Esophagus (tissue), 2 donors: Measurements from ENCODE around the gene IL16. TPM values are rescaled to one million over a fixed set of nuclear protein-coding genes. Genes with fewer than 3 reads are reported as not detected.

Source experiments
- H3K27ac ChIP-seq, 2 donors: one replicate each; pipeline ENCODE4 v1.5.1; 2013; ENCODE audit warnings: low read depth in 2 of 2, mild to moderate bottlenecking in 2 of 2, inconsistent platforms in 1 of 2, low read length in 1 of 2, moderate library complexity in 1 of 2
- H3K27me3 ChIP-seq, 2 donors: one replicate each; pipeline ENCODE4 v1.6.1; 2013; ENCODE audit warnings: low read length in 2 of 2, control low read depth in 1 of 2, mild to moderate bottlenecking in 1 of 2; ENCODE audit not compliant: insufficient read depth in 2 of 2, control insufficient read depth in 1 of 2
- H3K36me3 ChIP-seq, 2 donors: one replicate each; pipeline ENCODE4 v1.6.1; 2013; ENCODE audit warnings: low read length in 1 of 2; ENCODE audit not compliant: control insufficient read depth in 2 of 2, insufficient read depth in 2 of 2
- H3K4me1 ChIP-seq, 2 donors: one replicate each; pipeline ENCODE4 v1.6.1; 2013; ENCODE audit warnings: low read length in 1 of 2; ENCODE audit not compliant: control insufficient read depth in 2 of 2, insufficient read depth in 2 of 2
- H3K4me3 ChIP-seq, 2 donors: one replicate each; pipeline ENCODE4 v1.5.1; 2013; ENCODE audit warnings: low read length in 2 of 2, mild to moderate bottlenecking in 2 of 2, low read depth in 1 of 2, moderate library complexity in 1 of 2
- H3K9me3 ChIP-seq, 2 donors: one replicate each; pipeline ENCODE4 v1.6.1; 2013; ENCODE audit warnings: mild to moderate bottlenecking in 2 of 2, low read depth in 1 of 2, low read length in 1 of 2, moderate library complexity in 1 of 2; ENCODE audit not compliant: control insufficient read depth in 2 of 2, insufficient read depth in 1 of 2
- WGBS, 2 donors: extraction: QIAGEN DNeasy Blood & Tissue Kit; methylation state at CpG; one replicate each; pipeline ENCODE4 v1.1.7; 2013; 5-methylcytosine and 5-hydroxymethylcytosine counted together
- polyA plus RNA-seq, 2 donors: library from polyadenylated mRNA; stranded (reverse); fragments of 200-250 nt; gene quantifications; one replicate each; pipeline ENCODE4 v1.2.3, GENCODE V29; 2013
- donor health status: healthy with polysubstance abuse.
- donor health status: Bipolar disorder and iron deficiency.

IL16 gene
- polyA plus RNA-seq, 2 donors = 2.6 to 3.1 TPM

GRCh38 chr15:81258455-81258854 is 61.8 kb downstream of the IL16 start:
- Histone ChIP-seq H3K4me1 (no peaks in the 10 kb centered on the region), H3K36me3 (no peaks in the 10 kb centered on the region), H3K27ac (no peak overlapping the region), H3K4me3 (no peak overlapping the region), H3K27me3 (no peaks in the 10 kb centered on the region), H3K9me3 (no peaks in the 10 kb centered on the region)
- WGBS, 2 donors = 84 to 85% methylated on average over 8 of the region's 8 CpGs

- H3K27ac ChIP-seq = no peak overlapping the region
- no peaks in the 10 kb centered on the region for H3K36me3 ChIP-seq
- no peaks in the 10 kb centered on the region for H3K27me3 ChIP-seq
- H3K4me1 ChIP-seq = no peaks in the 10 kb centered on the region
- H3K4me3 ChIP-seq = no peak overlapping the region
- H3K9me3 ChIP-seq = no peaks in the 10 kb centered on the region
- 68 to 83% methylated on average over 4 of the region's 4 CpGs for whole genome bisulfite sequencing, 2 donors
These were observed 63.1 kb downstream of the IL16 start for GRCh38 chr15:81259760-81260298.

- Histone ChIP-seq H3K4me1 (peaks cover 0 to 3% of the 10 kb centered on the region in 2 donors), H3K36me3 (no peaks in the 10 kb centered on the region), H3K9me3 (no peaks in the 10 kb centered on the region), H3K4me3 (no peak overlapping the region), H3K27ac (no peak overlapping the region), H3K27me3 (no peaks in the 10 kb centered on the region)
- WGBS, 2 donors = 74 to 85% methylated on average over 6 of the region's 6 CpGs
These were observed 64.6 kb downstream of the IL16 start for GRCh38 chr15:81261172-81261811.

GRCh38 chr15:81263477-81263876 is 66.8 kb downstream of the IL16 start:
- Histone ChIP-seq H3K27ac (no peak overlapping the region), H3K27me3 (no peaks in the 10 kb centered on the region), H3K9me3 (no peaks in the 10 kb centered on the region), H3K4me1 (peaks cover 0 to 4% of the 10 kb centered on the region in 2 donors), H3K4me3 (no peak overlapping the region), H3K36me3 (no peaks in the 10 kb centered on the region)
- 87% methylated on average over 4 of the region's 4 CpGs for WGBS, 2 donors

GRCh38 chr15:81264072-81264857 is 67.6 kb downstream of the IL16 start:
- no peaks in the 10 kb centered on the region for H3K36me3 ChIP-seq
- H3K27me3 ChIP-seq = no peaks in the 10 kb centered on the region
- H3K27ac ChIP-seq = no peak overlapping the region
- H3K4me3 ChIP-seq = no peak overlapping the region
- 82 to 84% methylated on average over 6 of the region's 6 CpGs for WGBS, 2 donors
- peaks cover 0 to 4% of the 10 kb centered on the region in 2 donors for H3K4me1 ChIP-seq
- H3K9me3 ChIP-seq = no peaks in the 10 kb centered on the region

GRCh38 chr15:81265256-81265943 is 68.7 kb downstream of the IL16 start:
- Histone ChIP-seq H3K36me3 (no peaks in the 10 kb centered on the region), H3K27me3 (no peaks in the 10 kb centered on the region), H3K9me3 (no peaks in the 10 kb centered on the region), H3K4me3 (no peak overlapping the region), H3K27ac (no peak overlapping the region), H3K4me1 (peaks cover 0 to 4% of the 10 kb centered on the region in 2 donors)
- WGBS, 2 donors = 44 to 47% methylated on average over 12 of the region's 12 CpGs

GRCh38 chr15:81265944-81266775 is 69.5 kb downstream of the IL16 start:
- Histone ChIP-seq H3K36me3 (no peaks in the 10 kb centered on the region), H3K4me3 (no peak overlapping the region), H3K27me3 (no peaks in the 10 kb centered on the region), H3K9me3 (no peaks in the 10 kb centered on the region), H3K4me1 (peaks cover 0 to 4% of the 10 kb centered on the region in 2 donors), H3K27ac (no peak overlapping the region)
- 4% methylated on average over 14 of the region's 14 CpGs for WGBS, 2 donors

GRCh38 chr15:81268340-81268739 is 71.7 kb downstream of the IL16 start:
- H3K36me3 ChIP-seq = no peaks in the 10 kb centered on the region
- H3K9me3 ChIP-seq = no peaks in the 10 kb centered on the region
- no peaks in the 10 kb centered on the region for H3K27me3 ChIP-seq
- H3K4me1 ChIP-seq = peaks cover 0 to 4% of the 10 kb centered on the region in 2 donors
- H3K4me3 ChIP-seq = no peak overlapping the region
- H3K27ac ChIP-seq = no peak overlapping the region
- 93 to 95% methylated on average over 5 of the region's 5 CpGs for WGBS, 2 donors
